ENCODE measurements around the gene DHRS3. TPM values are rescaled to one million over a fixed set of nuclear protein-coding genes. Genes with fewer than 3 reads are reported as not detected.

Gene DHRS3, protein sequence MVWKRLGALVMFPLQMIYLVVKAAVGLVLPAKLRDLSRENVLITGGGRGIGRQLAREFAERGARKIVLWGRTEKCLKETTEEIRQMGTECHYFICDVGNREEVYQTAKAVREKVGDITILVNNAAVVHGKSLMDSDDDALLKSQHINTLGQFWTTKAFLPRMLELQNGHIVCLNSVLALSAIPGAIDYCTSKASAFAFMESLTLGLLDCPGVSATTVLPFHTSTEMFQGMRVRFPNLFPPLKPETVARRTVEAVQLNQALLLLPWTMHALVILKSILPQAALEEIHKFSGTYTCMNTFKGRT
- total RNA-seq (2021) (144 and 154 TPM in 2 replicates), Bru-seq, nascent RNA (percentile 92 among the genes with signal in this experiment), BruChase-seq, experiment 1, labeled RNA remaining after a 2-hour chase (percentile 87 among the genes with signal in this experiment), BruChase-seq, experiment 2, labeled RNA remaining after a 6-hour chase (percentile 85 among the genes with signal in this experiment)
- long read RNA-seq, transcript DHRS3-204 (6 exons, 1,722 nt), result major isoform, 71 of 155 reads
- long read RNA-seq, partial matches to known transcripts, result 57 of 155 reads
- long read RNA-seq, other reads (novel, unspliced or antisense), result 27 of 155 reads

DNA sequence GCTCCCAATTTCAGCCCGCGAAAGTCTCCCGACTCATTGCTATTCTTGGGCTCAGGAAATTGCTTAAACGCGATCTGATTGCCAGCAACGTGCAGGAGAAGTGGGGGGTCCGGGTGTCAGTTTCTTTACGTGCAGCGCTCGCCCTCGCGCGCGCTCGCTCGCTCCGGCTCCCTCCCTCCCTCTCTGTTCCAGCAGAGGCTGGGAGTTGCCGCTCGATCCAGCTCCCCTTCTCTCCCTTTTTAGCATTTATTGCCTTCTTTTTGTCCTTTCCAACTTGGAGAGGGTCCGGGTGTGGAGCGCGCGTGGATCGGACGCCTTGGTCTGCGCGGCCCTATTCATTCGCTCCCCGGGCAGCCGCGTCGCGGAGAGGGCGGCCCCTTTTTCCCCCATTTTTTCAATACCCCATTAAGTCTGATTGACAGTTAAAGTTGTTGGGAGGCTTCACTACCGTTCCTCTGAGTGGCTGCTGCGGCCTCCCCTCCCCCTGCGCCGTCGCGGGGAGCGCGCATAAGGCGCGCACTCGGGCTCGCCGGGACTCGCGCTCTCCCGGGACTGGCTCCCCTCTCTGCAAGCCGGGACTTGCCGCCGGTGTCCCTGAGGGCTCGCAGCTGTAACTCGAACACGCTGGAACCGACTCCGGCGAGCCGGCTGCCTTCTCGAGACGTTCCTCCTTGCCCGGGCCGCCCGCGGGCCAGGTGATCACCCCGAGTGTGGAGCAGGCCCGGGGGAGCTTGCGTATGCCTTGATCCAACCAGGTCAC is at the start of gene DHRS3:
Gene DHRS3 (minus strand): TSS at position 310 of the 760 bp plus-strand sequence. CDS start 862 bp downstream, outside the sequence.
- Histone ChIP-seq H2AFZ (peak within 1 kb of the TSS; percentile 73), H3K27me3 (ENCODE audit: insufficient read depth, low read depth) (no peaks in the 10 kb centered on the region), H3K27ac (peak within 1 kb of the TSS; percentile 90), H3K9me3 (ENCODE audit: insufficient read depth, low read depth) (no peaks in the 10 kb centered on the region), H3K9me2 (ENCODE audit: insufficient read depth) (no peaks in the 10 kb centered on the region), H4K20me1 (ENCODE audit: insufficient read depth) (peaks cover 18% of the 10 kb centered on the region; the same call in 1 of the 2 replicates), H3K4me2 (peak within 1 kb of the TSS; percentile 97), H3F3A (ENCODE audit: insufficient read depth, low read depth) (peaks cover 24% of the 10 kb centered on the region; the same call in 1 of the 2 replicates), H3K4me3 (peak within 1 kb of the TSS; percentile 91), H3K79me2 (ENCODE audit: low read depth) (peaks cover 67% of the 10 kb centered on the region), H3K4me1 (replicated peaks; ENCODE audit: insufficient read depth) (peaks cover 26% of the 10 kb centered on the region), H3K36me3 (ENCODE audit: low read depth) (peaks cover 18% of the 10 kb centered on the region; the same call in 1 of the 2 replicates)
- TF ChIP-seq EZH2 (IDR thresholded peaks at IDR 0.05; ENCODE audit: low read depth), result no peak
- TF ChIP-seq, protein P1, sequence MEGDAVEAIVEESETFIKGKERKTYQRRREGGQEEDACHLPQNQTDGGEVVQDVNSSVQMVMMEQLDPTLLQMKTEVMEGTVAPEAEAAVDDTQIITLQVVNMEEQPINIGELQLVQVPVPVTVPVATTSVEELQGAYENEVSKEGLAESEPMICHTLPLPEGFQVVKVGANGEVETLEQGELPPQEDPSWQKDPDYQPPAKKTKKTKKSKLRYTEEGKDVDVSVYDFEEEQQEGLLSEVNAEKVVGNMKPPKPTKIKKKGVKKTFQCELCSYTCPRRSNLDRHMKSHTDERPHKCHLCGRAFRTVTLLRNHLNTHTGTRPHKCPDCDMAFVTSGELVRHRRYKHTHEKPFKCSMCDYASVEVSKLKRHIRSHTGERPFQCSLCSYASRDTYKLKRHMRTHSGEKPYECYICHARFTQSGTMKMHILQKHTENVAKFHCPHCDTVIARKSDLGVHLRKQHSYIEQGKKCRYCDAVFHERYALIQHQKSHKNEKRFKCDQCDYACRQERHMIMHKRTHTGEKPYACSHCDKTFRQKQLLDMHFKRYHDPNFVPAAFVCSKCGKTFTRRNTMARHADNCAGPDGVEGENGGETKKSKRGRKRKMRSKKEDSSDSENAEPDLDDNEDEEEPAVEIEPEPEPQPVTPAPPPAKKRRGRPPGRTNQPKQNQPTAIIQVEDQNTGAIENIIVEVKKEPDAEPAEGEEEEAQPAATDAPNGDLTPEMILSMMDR (conservative IDR thresholded peaks at IDR 0.05), result no peak
- ChIA-PET POLR2A (ENCODE audit: unreplicated experiment) (interaction anchor here (0.6 to 1.1 kb wide), 15 partner anchors 21 to 306 kb away, joined by 3 to 35 read pairs (median 10); no protein-coding TSS in a partner anchor), CTCF (interaction anchor here (0.8 to 1.3 kb wide), 3 partner anchors 17 to 142 kb away, joined by 3 to 7 read pairs (median 3); no protein-coding TSS in a partner anchor)
- intact Hi-C loops (cut with micrococcal nuclease; ENCODE audit: unreplicated experiment), result loop anchor here (1.0 to 10.0 kb wide), 3 partner anchors 22 to 483 kb away; no protein-coding TSS in a partner anchor
- peak; percentile 65 to 88 for DNase-seq
- BruUV-seq (replicated peaks), result no TSS peak

DNA sequence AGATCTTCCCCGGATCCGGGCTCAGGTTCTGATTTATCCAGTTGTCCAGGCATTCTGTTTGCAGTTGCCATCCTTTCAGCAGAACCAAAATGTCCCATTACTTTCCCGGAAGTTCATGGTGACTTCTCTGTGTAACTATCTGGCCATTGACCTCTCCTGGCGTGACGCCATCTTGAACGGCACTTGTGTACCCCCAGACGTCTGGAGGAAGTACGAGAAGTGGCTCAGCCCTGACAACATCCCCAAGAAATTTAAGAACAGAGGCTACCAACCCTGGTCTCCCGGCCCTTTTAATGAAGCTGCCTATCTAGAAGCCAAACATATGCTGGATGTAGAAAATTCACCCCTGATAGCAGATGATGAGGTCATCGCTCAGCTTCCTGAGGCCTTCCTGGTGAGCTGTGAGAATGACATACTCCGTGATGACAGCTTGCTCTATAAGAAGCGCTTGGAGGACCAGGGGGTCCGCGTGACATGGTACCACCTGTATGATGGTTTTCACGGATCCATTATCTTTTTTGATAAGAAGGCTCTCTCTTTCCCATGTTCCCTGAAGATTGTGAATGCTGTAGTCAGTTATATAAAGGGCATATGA is 48.2 kb upstream of the DHRS3 start:
- H3K4me2 ChIP-seq, result no peak overlapping the region
- POLR2A ChIA-PET (ENCODE audit: unreplicated experiment), result no interaction called here
- H2AFZ ChIP-seq, result no peak overlapping the region
- H3K36me3 ChIP-seq (ENCODE audit: low read depth), result no peaks in the 10 kb centered on the region
- no peak for DNase-seq
- H3K4me3 ChIP-seq, result no peak overlapping the region
- H3F3A ChIP-seq (ENCODE audit: insufficient read depth, low read depth), result no peaks in the 10 kb centered on the region
- H3K9me2 ChIP-seq (ENCODE audit: insufficient read depth), result no peaks in the 10 kb centered on the region
- H3K27me3 ChIP-seq (ENCODE audit: insufficient read depth, low read depth), result 0 out of 2 replicates have a peak, but pooled peaks cover 3% of the 10 kb centered on the region
- CTCF ChIA-PET, result no interaction called here
- BruUV-seq (replicated peaks), result no TSS peak
- intact Hi-C loops (cut with micrococcal nuclease; ENCODE audit: unreplicated experiment), result no loop called here
- H3K79me2 ChIP-seq (ENCODE audit: low read depth), result no peaks in the 10 kb centered on the region
- H4K20me1 ChIP-seq (ENCODE audit: insufficient read depth), result no peaks in the 10 kb centered on the region
- H3K27ac ChIP-seq, result no peak overlapping the region
- no peaks in the 10 kb centered on the region for H3K4me1 ChIP-seq (replicated peaks; ENCODE audit: insufficient read depth)
- no peaks in the 10 kb centered on the region for H3K9me3 ChIP-seq (ENCODE audit: insufficient read depth, low read depth)
- TF ChIP-seq EZH2 (IDR thresholded peaks at IDR 0.05; ENCODE audit: low read depth), result no peak
- TF ChIP-seq, protein P1 (conservative IDR thresholded peaks at IDR 0.05), result no peak

DNA sequence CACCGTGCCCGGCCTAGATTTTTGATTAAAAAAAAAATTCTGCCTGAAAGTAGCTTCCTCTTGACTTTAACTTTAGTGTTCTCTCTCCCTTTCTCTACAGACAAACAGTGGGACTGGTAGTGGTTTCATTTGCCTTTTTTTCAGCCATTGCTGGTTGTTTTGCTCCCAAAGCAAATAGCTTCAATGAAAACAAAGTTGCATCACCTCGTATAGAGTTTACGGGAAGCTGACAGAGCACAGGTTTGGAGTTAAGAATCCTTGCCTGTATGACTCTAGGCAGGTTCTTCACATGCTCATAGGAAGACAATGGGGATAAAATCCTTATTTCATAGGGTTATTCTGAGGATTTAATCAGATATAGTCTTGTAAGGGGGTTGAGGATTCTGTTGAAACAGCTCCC is 47.5 kb upstream of the DHRS3 start:
- Histone ChIP-seq H2AFZ (no peak overlapping the region), H3K4me3 (no peak overlapping the region), H3K79me2 (ENCODE audit: low read depth) (no peaks in the 10 kb centered on the region), H3K4me2 (no peak overlapping the region), H3K36me3 (ENCODE audit: low read depth) (no peaks in the 10 kb centered on the region), H4K20me1 (ENCODE audit: insufficient read depth) (no peaks in the 10 kb centered on the region), H3K9me2 (ENCODE audit: insufficient read depth) (no peaks in the 10 kb centered on the region), H3K27me3 (ENCODE audit: insufficient read depth, low read depth) (0 out of 2 replicates have a peak, but pooled peaks cover 3% of the 10 kb centered on the region), H3K27ac (no peak overlapping the region), H3F3A (ENCODE audit: insufficient read depth, low read depth) (no peaks in the 10 kb centered on the region), H3K9me3 (ENCODE audit: insufficient read depth, low read depth) (no peaks in the 10 kb centered on the region), H3K4me1 (replicated peaks; ENCODE audit: insufficient read depth) (no peaks in the 10 kb centered on the region)
- BruUV-seq (replicated peaks), result no TSS peak
- no peak for TF ChIP-seq EZH2 (IDR thresholded peaks at IDR 0.05; ENCODE audit: low read depth)
- TF ChIP-seq, protein P1 (conservative IDR thresholded peaks at IDR 0.05), result no peak
- CTCF ChIA-PET, result no interaction called here
- intact Hi-C loops (cut with micrococcal nuclease; ENCODE audit: unreplicated experiment), result no loop called here
- no peak for DNase-seq
- POLR2A ChIA-PET (ENCODE audit: unreplicated experiment), result interaction anchor here (0.5 kb wide), 1 partner anchor 116 kb away, joined by 4 read pairs; no protein-coding TSS in a partner anchor

Measured in PC-9 (cell line).